Choroid plexus epithelial cell (primary cell): ENCODE results near the gene GOLGA7B.

Experiments
- DNase-seq: peaks from one replicate; pipeline ENCODE4 v3.0.0-alpha.2; 2010; ENCODE audit warnings: low read depth
- H3K4me3 ChIP-seq: 2 replicates; pipeline ENCODE4 v1.5.1; 2011; ENCODE audit warnings: low read depth, mild to moderate bottlenecking, control low read depth, low read length, moderate library complexity
- TF ChIP-seq, protein P1 (sequence below): conservative IDR thresholded peaks from 2 replicates; pipeline ENCODE4 v1.5.1; 2011; ENCODE audit warnings: low read depth, mild to moderate bottlenecking, control low read depth, inconsistent platforms, low read length, moderate library complexity

The GOLGA7B gene

DNA sequence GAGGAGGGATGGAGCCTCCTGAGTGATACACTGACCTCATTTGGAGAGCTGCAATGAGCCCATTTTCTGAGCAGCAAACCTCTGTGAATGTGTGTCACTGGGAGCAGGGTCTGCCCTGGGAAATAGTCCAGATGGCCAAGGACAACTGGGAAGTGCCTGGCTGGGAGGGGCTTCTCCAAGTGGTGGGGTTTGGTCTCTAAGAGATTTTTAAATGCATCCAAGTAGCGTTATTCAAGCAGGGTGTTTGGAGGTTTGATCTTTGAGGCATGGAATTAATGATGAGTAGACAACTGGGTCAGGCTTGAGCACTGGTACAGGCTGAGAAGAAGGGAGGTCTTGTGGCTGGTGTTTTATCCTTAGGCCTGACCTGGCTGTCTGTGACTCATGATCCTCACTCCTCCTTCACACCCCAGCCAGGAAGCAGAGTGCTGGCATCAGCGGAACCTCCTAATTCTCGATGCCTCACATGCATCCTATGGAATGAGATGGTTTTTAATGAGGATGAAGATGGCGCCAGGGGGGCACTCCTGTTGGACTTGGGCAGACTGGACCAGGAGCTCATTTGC is 3.3 kb downstream of the GOLGA7B start:
- TF ChIP-seq, protein P1, sequence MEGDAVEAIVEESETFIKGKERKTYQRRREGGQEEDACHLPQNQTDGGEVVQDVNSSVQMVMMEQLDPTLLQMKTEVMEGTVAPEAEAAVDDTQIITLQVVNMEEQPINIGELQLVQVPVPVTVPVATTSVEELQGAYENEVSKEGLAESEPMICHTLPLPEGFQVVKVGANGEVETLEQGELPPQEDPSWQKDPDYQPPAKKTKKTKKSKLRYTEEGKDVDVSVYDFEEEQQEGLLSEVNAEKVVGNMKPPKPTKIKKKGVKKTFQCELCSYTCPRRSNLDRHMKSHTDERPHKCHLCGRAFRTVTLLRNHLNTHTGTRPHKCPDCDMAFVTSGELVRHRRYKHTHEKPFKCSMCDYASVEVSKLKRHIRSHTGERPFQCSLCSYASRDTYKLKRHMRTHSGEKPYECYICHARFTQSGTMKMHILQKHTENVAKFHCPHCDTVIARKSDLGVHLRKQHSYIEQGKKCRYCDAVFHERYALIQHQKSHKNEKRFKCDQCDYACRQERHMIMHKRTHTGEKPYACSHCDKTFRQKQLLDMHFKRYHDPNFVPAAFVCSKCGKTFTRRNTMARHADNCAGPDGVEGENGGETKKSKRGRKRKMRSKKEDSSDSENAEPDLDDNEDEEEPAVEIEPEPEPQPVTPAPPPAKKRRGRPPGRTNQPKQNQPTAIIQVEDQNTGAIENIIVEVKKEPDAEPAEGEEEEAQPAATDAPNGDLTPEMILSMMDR, result no peak
- no peak for DNase-seq

GRCh38 chr10:97854743-97855142 is 5.1 kb downstream of the GOLGA7B start:
- H3K4me3 ChIP-seq, result no peak overlapping the region
- DNase-seq, result no peak
- TF ChIP-seq, protein P1, result no peak

More for the DNA sequence above, 3.3 kb downstream of the GOLGA7B start:
- H3K4me3 ChIP-seq, result no peak overlapping the region

GRCh38 chr10:97858001-97858439 is 8.4 kb downstream of the GOLGA7B start:
- TF ChIP-seq, protein P1, result no peak
- H3K4me3 ChIP-seq, result no peak overlapping the region
- DNase-seq, result peak; percentile 33

DNA sequence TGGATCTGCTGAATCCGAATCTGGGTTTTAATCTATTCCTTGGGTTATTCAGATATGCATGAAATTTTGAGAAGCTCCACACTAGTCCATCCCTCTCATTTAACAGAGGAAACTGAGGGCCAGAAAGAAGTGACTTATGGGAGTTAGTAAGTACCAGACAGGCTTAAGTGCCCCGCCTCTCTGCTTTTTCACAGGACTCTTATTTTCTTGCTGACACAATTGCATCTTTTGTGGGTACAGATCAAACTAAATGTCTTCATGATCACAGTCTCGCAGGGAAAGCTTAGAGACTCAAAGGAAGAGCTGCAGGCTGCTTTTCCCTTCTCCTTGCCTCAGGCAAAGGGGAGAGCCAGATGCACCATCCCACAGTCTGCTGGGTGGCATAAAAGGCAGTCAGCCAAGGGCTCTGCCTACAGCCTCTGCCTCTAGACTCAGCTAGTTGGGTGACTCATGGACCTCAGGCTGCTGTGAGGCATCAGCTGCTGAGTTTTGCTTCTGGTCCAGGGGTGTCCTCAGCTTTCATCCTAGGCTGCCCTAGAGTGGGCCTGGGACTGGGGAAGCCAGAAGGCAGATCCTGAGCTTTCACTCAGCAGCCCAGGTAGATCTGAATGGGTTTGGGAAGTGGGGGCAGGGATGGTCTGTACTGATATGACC is 11.6 kb downstream of the GOLGA7B start:
- TF ChIP-seq, protein P1, result no peak

GRCh38 chr10:97861924-97862323 is 12.3 kb downstream of the GOLGA7B start:
- TF ChIP-seq, protein P1, result no peak

More for the DNA sequence above, 11.6 kb downstream of the GOLGA7B start:
- DNase-seq, result peak; percentile 45
- H3K4me3 ChIP-seq, result no peak overlapping the region

DNA sequence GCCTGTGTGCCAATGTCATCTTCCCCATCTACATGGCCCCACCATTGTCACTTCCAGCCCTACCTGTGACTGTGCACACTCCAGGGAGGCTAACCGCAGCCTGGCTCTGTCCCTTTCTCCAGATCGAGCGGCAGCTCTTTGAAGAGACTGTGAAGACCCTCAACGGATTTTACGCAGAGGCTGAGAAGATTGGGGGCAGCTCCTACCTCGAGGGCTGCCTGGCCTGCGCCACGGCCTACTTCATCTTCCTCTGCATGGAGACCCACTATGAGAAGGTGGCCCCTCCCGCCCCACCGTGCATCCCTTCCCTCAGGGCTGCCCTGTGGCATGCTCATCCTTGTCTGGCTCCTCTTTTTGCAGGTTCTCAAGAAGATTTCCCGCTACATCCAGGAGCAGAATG is 14.2 kb downstream of the GOLGA7B start:
- DNase-seq, result no peak
- no peak overlapping the region for H3K4me3 ChIP-seq
- TF ChIP-seq, protein P1, result no peak

More at GRCh38 chr10:97861924-97862323, 12.3 kb downstream of the GOLGA7B start:
- no peak overlapping the region for H3K4me3 ChIP-seq
- DNase-seq, result peak; percentile 12

GRCh38 chr10:97865488-97865887 is 15.8 kb downstream of the GOLGA7B start:
- H3K4me3 ChIP-seq, result no peak overlapping the region
- DNase-seq, result no peak
- TF ChIP-seq, protein P1, result no peak
